Caco-2 (cell line): ENCODE results near the gene IMPDH1. TPM values are rescaled to one million over a fixed set of nuclear protein-coding genes. Genes with fewer than 3 reads are reported as not detected.

Source experiments
- BruUV-seq: library from RNA; stranded (reverse); fragments of 400-500 nt; replicated peaks from 2 replicates; lab custom pipeline; 2021; lab: Mats Ljungman, UMichigan
- CTCF ChIA-PET: fragments of 300-600 bp; sonication (Branson Sonifier 250); formaldehyde crosslinking; loops from one replicate; lab custom pipeline; 2022; ENCODE audit warnings: antibody characterized with exemption; lab: Charles Lee
- POLR2A ChIA-PET: fragments of 300-600 bp; sonication (Branson Sonifier 250); formaldehyde crosslinking; loops from one replicate; lab custom pipeline; 2022; ENCODE audit warnings: antibody characterized with exemption; lab: Charles Lee
- DNase-seq, 2 experiments: peaks; one replicate each; pipeline versions ENCODE4 v3.0.0 to v3.0.0-alpha.2; 2020 to 2022
- H3K27me3 ChIP-seq: replicated peaks from 2 replicates; pipeline ENCODE4 v1.6.0; 2011; ENCODE audit warnings: low read length; ENCODE audit not compliant: control insufficient read depth, insufficient read depth
- H3K36me3 ChIP-seq: 2 replicates; pipeline ENCODE4 v1.5.1; 2011; ENCODE audit warnings: low read length; ENCODE audit not compliant: control insufficient read depth, insufficient read depth
- H3K4me1 ChIP-seq: fragments of 250-450 bp; sonication (Bioruptor Pico); 2 replicates; pipeline ENCODE4 v1.5.1; 2020; ENCODE audit warnings: mild to moderate bottlenecking
- H3K4me3 ChIP-seq: 2 replicates; pipeline ENCODE4 v1.5.1; 2011; ENCODE audit warnings: low read depth, mild to moderate bottlenecking, control low read depth, low read length
- H3K9me3 ChIP-seq: fragments of 250-450 bp; sonication (Bioruptor Pico); 2 replicates; pipeline ENCODE4 v1.5.1; 2020; ENCODE audit warnings: mild to moderate bottlenecking, moderate library complexity
- H3K27ac Mint-ChIP-seq: one replicate; pipeline ENCODE4 v1.8.0; 2022; ENCODE audit warnings: mixed read lengths; ENCODE audit not compliant: unreplicated experiment
- H3K27me3 Mint-ChIP-seq: one replicate; pipeline ENCODE4 v1.8.0; 2022; ENCODE audit warnings: mixed read lengths; ENCODE audit not compliant: insufficient read depth, unreplicated experiment
- H3K36me3 Mint-ChIP-seq: one replicate; pipeline ENCODE4 v1.8.0; 2022; ENCODE audit warnings: mild to moderate bottlenecking, mixed read lengths; ENCODE audit not compliant: insufficient read depth, unreplicated experiment
- H3K4me1 Mint-ChIP-seq: one replicate; pipeline ENCODE4 v1.8.0; 2022; ENCODE audit warnings: low read depth, mixed read lengths; ENCODE audit not compliant: unreplicated experiment
- H3K4me3 Mint-ChIP-seq: one replicate; pipeline ENCODE4 v1.8.0; 2022; ENCODE audit warnings: mild to moderate bottlenecking, moderate library complexity, mixed read lengths; ENCODE audit not compliant: unreplicated experiment
- H3K9me3 Mint-ChIP-seq: one replicate; pipeline ENCODE4 v1.8.0; 2022; ENCODE audit warnings: mixed read lengths; ENCODE audit not compliant: unreplicated experiment
- CTCF ChIP-seq, 2 experiments: fragments of 200-600 bp in 1 of 2; IDR thresholded peaks; 1 replicate in 1 of 2; 2 replicates in 1 of 2; pipeline versions ENCODE4 v1.5.1 to v1.8.0; 2011 to 2022; ENCODE audit warnings: antibody characterized with exemption in 1 of 2, control low read depth in 1 of 2, inconsistent platforms in 1 of 2, low read depth in 1 of 2, low read length in 1 of 2, mild to moderate bottlenecking in 1 of 2, moderate library complexity in 1 of 2; ENCODE audit not compliant: insufficient read depth in 1 of 2, severe bottlenecking in 1 of 2, unreplicated experiment in 1 of 2
- intact Hi-C: fragments of 100-400 bp; cut with micrococcal nuclease; formaldehyde crosslinking; loops from one replicate; pipeline ENCODE4 v1.10.0; 2022; ENCODE audit not compliant: unreplicated experiment
- total RNA-seq: library from RNA; stranded (reverse); gene quantifications from 2 replicates; pipeline ENCODE4 v1.2.3, GENCODE V29; 2022

IMPDH1 gene
- total RNA-seq, 1 experiment from 2014 or later: 43.5 TPM

DNA sequence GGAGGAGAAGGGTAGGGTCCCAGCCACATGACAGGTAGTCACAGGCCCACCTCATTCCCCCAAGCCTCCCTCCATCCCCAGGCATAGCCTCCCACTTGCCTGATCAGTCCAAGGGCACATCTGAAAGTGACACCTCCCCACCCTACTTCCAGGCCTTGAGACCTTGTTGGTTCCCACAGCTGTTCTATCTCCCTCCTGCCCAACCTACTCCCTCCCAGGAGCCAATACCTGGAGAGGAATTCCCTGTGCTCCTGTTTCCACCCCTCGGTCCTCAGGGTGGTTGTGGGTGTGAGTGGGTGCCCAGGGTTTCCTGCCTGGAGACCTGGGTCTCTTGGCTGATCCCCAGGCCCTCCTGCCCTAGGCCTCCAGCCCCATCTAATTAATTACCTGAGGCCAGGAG lies 11.6 kb upstream of the IMPDH1 start:
- Mint-ChIP-seq H3K27ac (no peak overlapping the region), H3K36me3 (no peaks in the 10 kb centered on the region), H3K27me3 (no peaks in the 10 kb centered on the region), H3K4me3 (no peak overlapping the region), H3K4me1 (no peaks in the 10 kb centered on the region), H3K9me3 (no peaks in the 10 kb centered on the region)
- intact Hi-C loops: no loop called here
- no peaks in the 10 kb centered on the region for H3K36me3 ChIP-seq
- no peaks in the 10 kb centered on the region for H3K27me3 ChIP-seq
- BruUV-seq: no TSS peak
- ChIA-PET CTCF (no interaction called here), POLR2A (no interaction called here)
- no peaks in the 10 kb centered on the region for H3K4me1 ChIP-seq
- DNase-seq: no peak
- no peak overlapping the region for H3K4me3 ChIP-seq
- no peak for TF ChIP-seq CTCF (IDR thresholded peaks at IDR 0.05; ENCODE audit: insufficient read depth in 1 of 2, low read depth in 1 of 2, low read length in 1 of 2, severe bottlenecking in 1 of 2, unreplicated experiment in 1 of 2)
- no peaks in the 10 kb centered on the region for H3K9me3 ChIP-seq

- CTCF ChIA-PET: no interaction called here
- no peak overlapping the region for H3K27ac Mint-ChIP-seq
- DNase-seq: no peak
- BruUV-seq: no TSS peak
- no peaks in the 10 kb centered on the region for H3K9me3 ChIP-seq
- no peaks in the 10 kb centered on the region for H3K4me1 ChIP-seq
- no peaks in the 10 kb centered on the region for H3K27me3 ChIP-seq
- H3K4me3 Mint-ChIP-seq: no peak overlapping the region
- H3K36me3 Mint-ChIP-seq: no peaks in the 10 kb centered on the region
- H3K27me3 Mint-ChIP-seq: no peaks in the 10 kb centered on the region
- TF ChIP-seq CTCF (IDR thresholded peaks at IDR 0.05; ENCODE audit: insufficient read depth in 1 of 2, low read depth in 1 of 2, low read length in 1 of 2, severe bottlenecking in 1 of 2, unreplicated experiment in 1 of 2): no peak
- POLR2A ChIA-PET: no interaction called here
- H3K36me3 ChIP-seq: no peaks in the 10 kb centered on the region
- no peak overlapping the region for H3K4me3 ChIP-seq
- intact Hi-C loops: no loop called here
- no peaks in the 10 kb centered on the region for H3K4me1 Mint-ChIP-seq
- no peaks in the 10 kb centered on the region for H3K9me3 Mint-ChIP-seq
Measured at GRCh38 chr7:128420773-128421172, 11.0 kb upstream of the IMPDH1 start.

DNA sequence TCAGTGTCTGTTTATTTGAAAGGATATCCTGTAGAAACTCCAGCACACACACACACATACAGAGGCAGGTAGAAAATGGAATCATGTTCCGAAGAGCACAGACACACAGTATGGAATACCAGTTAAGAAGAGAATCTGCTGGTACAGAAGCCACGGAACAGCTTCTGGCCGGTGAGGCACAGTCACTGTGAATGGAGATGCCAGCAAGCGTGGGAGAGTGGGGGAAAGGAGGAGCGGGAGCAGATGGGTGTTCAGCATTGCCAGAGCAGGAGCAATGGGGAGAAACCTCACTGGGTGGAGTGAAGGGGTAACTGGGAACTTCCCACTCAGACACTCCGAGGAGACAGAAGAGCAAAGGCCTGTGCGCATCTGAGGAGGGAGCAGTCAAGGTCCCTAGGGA lies 9.5 kb upstream of the IMPDH1 start:
- no peaks in the 10 kb centered on the region for H3K36me3 ChIP-seq
- H3K9me3 ChIP-seq: no peaks in the 10 kb centered on the region
- Mint-ChIP-seq H3K4me1 (no peaks in the 10 kb centered on the region), H3K36me3 (no peaks in the 10 kb centered on the region), H3K27ac (no peak overlapping the region), H3K4me3 (no peak overlapping the region), H3K27me3 (no peaks in the 10 kb centered on the region), H3K9me3 (no peaks in the 10 kb centered on the region)
- POLR2A ChIA-PET: no interaction called here
- intact Hi-C loops: no loop called here
- DNase-seq: no peak
- CTCF ChIA-PET: interaction anchor here (0.5 to 2.0 kb wide), 2 partner anchors 20 to 40 kb away, joined by 3 to 8 read pairs; no protein-coding TSS in a partner anchor
- no peak for TF ChIP-seq CTCF (IDR thresholded peaks at IDR 0.05; ENCODE audit: insufficient read depth in 1 of 2, low read depth in 1 of 2, low read length in 1 of 2, severe bottlenecking in 1 of 2, unreplicated experiment in 1 of 2)
- no peaks in the 10 kb centered on the region for H3K4me1 ChIP-seq
- H3K27me3 ChIP-seq: no peaks in the 10 kb centered on the region
- H3K4me3 ChIP-seq: no peak overlapping the region
- no TSS peak for BruUV-seq
